HFFc6 (cell line): ENCODE measurements around the gene SLC15A5. TPM values are rescaled to one million over a fixed set of nuclear protein-coding genes. Genes with fewer than 3 reads are reported as not detected.

Experiments
- DNase-seq: peaks from one replicate; pipeline ENCODE4 v3.0.0-alpha.2; 2018
- H3K27ac Mint-ChIP-seq: 2 replicates; pipeline ENCODE4 v1.8.0; 2020; ENCODE audit warnings: mild to moderate bottlenecking, mixed read lengths
- H3K27me3 Mint-ChIP-seq: 2 replicates; pipeline ENCODE4 v1.8.0; 2021; ENCODE audit warnings: mild to moderate bottlenecking, moderate library complexity, mixed read lengths; ENCODE audit not compliant: insufficient read depth
- H3K36me3 Mint-ChIP-seq: 2 replicates; pipeline ENCODE4 v1.8.0; 2021; ENCODE audit warnings: low read depth, mixed read lengths
- H3K4me1 Mint-ChIP-seq: 2 replicates; pipeline ENCODE4 v1.8.0; 2020; ENCODE audit warnings: low read depth, mixed read lengths
- H3K4me3 Mint-ChIP-seq: 2 replicates; pipeline ENCODE4 v1.8.0; 2020; ENCODE audit warnings: mild to moderate bottlenecking, moderate library complexity, mixed read lengths
- H3K9me3 Mint-ChIP-seq: 2 replicates; pipeline ENCODE4 v1.8.0; 2020; ENCODE audit warnings: mild to moderate bottlenecking, mixed read lengths
- CTCF ChIP-seq: fragments of 200-600 bp; sonication (generic); IDR thresholded peaks from 2 replicates; pipeline ENCODE4 v1.5.0; 2021; ENCODE audit warnings: antibody characterized with exemption, mild to moderate bottlenecking
- total RNA-seq, 6 experiments: library from RNA; stranded (reverse); fragmentation: NEBNext Ultra II Directional; extraction: Animal tissue kit (Norgen Biotek cat#: 25700); gene quantifications; 2 replicates in 1 of 6; 3 replicates in 5 of 6; pipeline ENCODE4 v1.2.3, GENCODE V29; 2021

SLC15A5 gene
- total RNA-seq, 6 experiments from 2014 or later = not detected

DNA sequence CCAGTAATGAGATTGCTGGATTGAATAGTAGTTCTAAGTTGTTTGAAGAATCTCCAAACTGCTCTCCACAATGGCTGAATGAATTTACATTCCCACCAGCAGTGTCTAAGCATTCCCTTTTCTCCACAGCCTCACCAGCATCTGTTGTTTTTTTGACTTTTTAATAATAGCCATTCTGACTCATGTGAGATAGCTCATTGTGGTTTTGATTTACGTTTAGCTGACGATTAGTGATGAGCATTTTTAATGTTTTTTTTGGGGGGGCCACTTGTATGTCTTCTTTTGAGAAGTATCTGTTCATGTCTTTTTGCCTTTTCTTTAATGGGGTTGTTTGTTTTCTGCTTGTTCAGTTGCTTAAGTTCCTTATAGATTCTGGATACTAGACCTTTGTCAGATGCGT is 8.1 kb upstream of the SLC15A5 start:
- no peaks in the 10 kb centered on the region for H3K27me3 Mint-ChIP-seq
- no peak for DNase-seq
- no peaks in the 10 kb centered on the region for H3K36me3 Mint-ChIP-seq
- no peaks in the 10 kb centered on the region for H3K9me3 Mint-ChIP-seq
- H3K4me1 Mint-ChIP-seq = no peaks in the 10 kb centered on the region
- H3K4me3 Mint-ChIP-seq = no peak overlapping the region
- no peak overlapping the region for H3K27ac Mint-ChIP-seq
- TF ChIP-seq CTCF = no peak

- Mint-ChIP-seq H3K4me3 (no peak overlapping the region), H3K9me3 (no peaks in the 10 kb centered on the region; the same call in 1 of the 2 replicates), H3K4me1 (no peaks in the 10 kb centered on the region), H3K27ac (no peak overlapping the region), H3K36me3 (no peaks in the 10 kb centered on the region), H3K27me3 (no peaks in the 10 kb centered on the region; the same call in 1 of the 2 replicates)
- no peak for DNase-seq
- no peak for TF ChIP-seq CTCF
Observed at GRCh38 chr12:16282978-16283377, 5.5 kb upstream of the SLC15A5 start.

- H3K4me1 Mint-ChIP-seq = no peaks in the 10 kb centered on the region
- no peak for TF ChIP-seq CTCF
- H3K27ac Mint-ChIP-seq = no peak overlapping the region
- no peak overlapping the region for H3K4me3 Mint-ChIP-seq
- no peaks in the 10 kb centered on the region; the same call in 1 of the 2 replicates for H3K9me3 Mint-ChIP-seq
- no peaks in the 10 kb centered on the region; the same call in 1 of the 2 replicates for H3K27me3 Mint-ChIP-seq
- no peak for DNase-seq
- no peaks in the 10 kb centered on the region for H3K36me3 Mint-ChIP-seq
Observed at GRCh38 chr12:16282081-16282480, 4.6 kb upstream of the SLC15A5 start.

DNA sequence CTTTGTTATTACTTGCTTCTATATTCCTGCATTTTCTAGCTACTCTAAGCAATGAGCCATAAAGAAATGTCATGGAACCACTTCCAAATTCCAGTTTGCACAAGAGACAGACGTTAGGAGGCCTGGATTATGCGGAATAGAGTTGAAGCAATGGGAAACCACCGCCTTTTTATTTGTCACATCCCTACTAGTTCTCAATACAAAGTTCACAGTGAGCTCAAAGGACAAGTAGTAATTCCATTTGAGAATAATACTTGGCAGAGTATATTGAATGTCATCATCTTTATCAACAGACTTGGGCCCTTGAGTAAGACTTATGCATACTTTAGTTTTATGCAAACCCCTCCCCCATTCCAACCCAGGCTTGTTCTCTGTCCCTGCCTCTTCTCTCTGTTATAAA is 3.7 kb upstream of the SLC15A5 start:
- H3K9me3 Mint-ChIP-seq = no peaks in the 10 kb centered on the region; the same call in 1 of the 2 replicates
- TF ChIP-seq CTCF = no peak
- no peak overlapping the region for H3K27ac Mint-ChIP-seq
- peak; percentile 0 for DNase-seq
- H3K27me3 Mint-ChIP-seq = no peaks in the 10 kb centered on the region; the same call in 1 of the 2 replicates
- H3K4me3 Mint-ChIP-seq = no peak overlapping the region
- H3K36me3 Mint-ChIP-seq = no peaks in the 10 kb centered on the region
- H3K4me1 Mint-ChIP-seq = no peaks in the 10 kb centered on the region

DNA sequence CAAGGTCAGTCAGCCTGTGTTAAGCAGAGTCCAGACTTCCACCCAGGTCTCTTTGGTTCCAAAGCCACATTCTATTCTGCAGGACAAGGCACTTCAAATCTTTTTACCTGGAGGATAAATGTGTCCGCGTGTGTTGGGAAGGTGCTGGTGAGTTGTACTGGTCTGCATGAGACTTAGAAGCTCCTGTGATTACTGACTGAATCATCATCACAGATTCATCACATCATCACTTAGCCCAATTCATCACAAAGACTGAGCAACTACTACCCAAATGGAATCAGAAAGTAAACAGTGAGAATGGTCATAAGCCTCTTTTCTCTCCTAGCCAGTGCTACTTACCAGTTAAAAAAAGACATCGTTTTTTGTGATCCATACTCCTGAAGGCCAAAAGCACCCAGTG is 5.3 kb downstream of the SLC15A5 start:
- Mint-ChIP-seq H3K4me3 (no peak overlapping the region), H3K4me1 (no peaks in the 10 kb centered on the region), H3K36me3 (no peaks in the 10 kb centered on the region), H3K9me3 (no peaks in the 10 kb centered on the region), H3K27me3 (no peaks in the 10 kb centered on the region; the same call in 1 of the 2 replicates), H3K27ac (no peak overlapping the region)
- no peak for TF ChIP-seq CTCF
- DNase-seq = no peak

GRCh38 chr12:16271062-16271461 is 6.4 kb downstream of the SLC15A5 start:
- no peak overlapping the region for H3K27ac Mint-ChIP-seq
- no peaks in the 10 kb centered on the region for H3K4me1 Mint-ChIP-seq
- TF ChIP-seq CTCF = no peak
- no peaks in the 10 kb centered on the region; the same call in 1 of the 2 replicates for H3K27me3 Mint-ChIP-seq
- H3K4me3 Mint-ChIP-seq = no peak overlapping the region
- no peaks in the 10 kb centered on the region for H3K9me3 Mint-ChIP-seq
- DNase-seq = no peak
- no peaks in the 10 kb centered on the region for H3K36me3 Mint-ChIP-seq
